ENCODE results near the gene RGS3.

GRCh38 chr9:113573046-113573958 lies 109.8 kb downstream of the RGS3 start:
- TF ChIP-seq EP300 (IDR thresholded peaks at IDR 0.05; ENCODE audit: borderline replicate concordance in 1 of 2, low read depth in 1 of 2, low read length in 1 of 2) (no peak), CTCF (IDR thresholded peaks at IDR 0.05) (no peak)
